Measurements from ENCODE around the gene MYOM3.

MYOM3 gene

DNA sequence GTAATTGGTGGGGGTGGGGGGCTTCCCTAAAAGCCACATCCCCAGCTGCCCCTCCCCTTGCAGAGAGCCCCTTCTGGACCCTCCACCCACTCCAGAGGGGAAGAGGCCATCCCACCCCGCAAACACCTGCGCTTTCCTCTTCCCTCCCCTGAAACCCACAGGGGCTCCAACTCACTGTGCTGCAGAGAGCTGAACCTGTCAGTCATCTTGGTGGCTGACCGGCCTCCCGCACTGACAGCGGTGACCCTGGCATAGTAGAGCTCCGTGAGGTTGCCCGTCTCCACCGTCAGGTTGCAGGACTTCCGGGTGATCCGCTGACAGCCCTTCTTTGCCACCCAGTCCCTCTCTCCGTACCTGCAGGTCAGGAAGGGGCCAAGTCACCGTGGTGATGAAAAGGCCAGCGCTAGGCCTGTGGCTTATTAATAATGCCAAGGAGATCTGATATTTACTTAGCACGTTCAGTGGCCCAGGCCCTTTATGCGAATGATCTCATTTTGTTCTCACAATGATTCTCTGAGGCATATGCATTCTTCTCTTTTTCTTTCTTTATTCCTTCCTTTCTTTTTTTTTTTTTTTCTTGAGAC, 25.1 kb upstream of the MYOM3 start:
- no peaks in the 10 kb centered on the region for H3K4me1 ChIP-seq (ENCODE audit: insufficient read depth, low read length)
- no peaks in the 10 kb centered on the region for H3K36me3 ChIP-seq (ENCODE audit: insufficient read depth, low read length)
- no peak overlapping the region for H3K4me3 ChIP-seq (ENCODE audit: low read length)
- WGBS: 87% methylated on average over 15 of the region's 15 CpGs
- H3K27me3 ChIP-seq (ENCODE audit: insufficient read depth, low read length): no peaks in the 10 kb centered on the region
- H3K27ac ChIP-seq (ENCODE audit: low read depth, low read length): no peak overlapping the region
- H3K9me3 ChIP-seq (ENCODE audit: insufficient read depth, low read depth, low read length): no peaks in the 10 kb centered on the region
- no peak overlapping the region for H3K9ac ChIP-seq (ENCODE audit: low read depth, low read length)

DNA sequence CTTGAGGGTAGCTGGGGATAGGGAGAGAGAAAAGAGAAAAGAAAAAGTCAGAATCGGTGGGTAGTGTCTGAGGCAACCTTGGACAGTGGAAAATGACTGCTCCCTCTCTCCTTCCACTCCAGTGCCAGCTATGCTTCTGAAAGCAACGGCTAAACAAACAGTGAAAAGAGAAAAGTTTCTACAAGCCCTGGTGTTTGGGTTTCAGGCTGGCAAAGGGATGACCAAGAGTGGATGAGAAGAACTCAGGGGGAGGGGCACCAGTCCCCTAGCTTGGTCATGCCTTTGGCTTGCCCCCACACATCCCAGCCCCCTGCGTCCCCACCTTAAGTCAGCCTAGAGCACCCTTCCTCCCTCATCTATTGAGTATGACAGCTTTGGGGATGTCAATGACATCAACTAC, 22.4 kb upstream of the MYOM3 start:
- peaks cover 3% of the 10 kb centered on the region; the same call in 1 of the 2 replicates for H3K9me3 ChIP-seq (ENCODE audit: insufficient read depth, low read depth, low read length)
- no peak overlapping the region for H3K9ac ChIP-seq (ENCODE audit: low read depth, low read length)
- H3K27me3 ChIP-seq (ENCODE audit: insufficient read depth, low read length): no peaks in the 10 kb centered on the region
- H3K36me3 ChIP-seq (ENCODE audit: insufficient read depth, low read length): no peaks in the 10 kb centered on the region
- H3K4me1 ChIP-seq (ENCODE audit: insufficient read depth, low read length): no peaks in the 10 kb centered on the region
- no peak overlapping the region for H3K4me3 ChIP-seq (ENCODE audit: low read length)
- H3K27ac ChIP-seq (ENCODE audit: low read depth, low read length): no peak overlapping the region
- 83% methylated on average over 2 of the region's 3 CpGs for WGBS

DNA sequence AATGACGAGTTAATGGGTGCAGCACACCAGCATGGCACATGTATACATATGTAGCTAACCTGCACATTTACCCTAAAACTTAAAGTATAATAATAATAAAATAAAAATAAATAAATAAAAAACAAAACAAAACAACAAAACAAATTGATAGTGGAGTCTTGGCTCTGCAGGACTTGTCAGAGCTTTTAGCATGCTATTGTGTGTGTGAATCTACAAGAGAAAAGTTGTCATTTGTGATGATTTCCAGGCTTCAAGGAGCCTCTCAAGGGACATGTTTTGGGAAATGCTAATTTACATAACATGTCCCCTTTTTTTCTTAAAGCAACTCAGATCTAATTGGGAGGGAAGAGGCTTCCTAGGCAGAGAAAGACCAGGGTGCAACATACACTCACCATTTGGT, 21.9 kb upstream of the MYOM3 start:
- Histone ChIP-seq H3K9ac (ENCODE audit: low read depth, low read length) (no peak overlapping the region), H3K4me3 (ENCODE audit: low read length) (no peak overlapping the region), H3K27me3 (ENCODE audit: insufficient read depth, low read length) (no peaks in the 10 kb centered on the region), H3K27ac (ENCODE audit: low read depth, low read length) (no peak overlapping the region), H3K36me3 (ENCODE audit: insufficient read depth, low read length) (no peaks in the 10 kb centered on the region), H3K4me1 (ENCODE audit: insufficient read depth, low read length) (0 out of 2 replicates have a peak, but pooled peaks cover 2% of the 10 kb centered on the region), H3K9me3 (ENCODE audit: insufficient read depth, low read depth, low read length) (peaks cover 3% of the 10 kb centered on the region; the same call in 1 of the 2 replicates)
- no CpG with 5 or more reads among the region's 1 CpG for WGBS

DNA sequence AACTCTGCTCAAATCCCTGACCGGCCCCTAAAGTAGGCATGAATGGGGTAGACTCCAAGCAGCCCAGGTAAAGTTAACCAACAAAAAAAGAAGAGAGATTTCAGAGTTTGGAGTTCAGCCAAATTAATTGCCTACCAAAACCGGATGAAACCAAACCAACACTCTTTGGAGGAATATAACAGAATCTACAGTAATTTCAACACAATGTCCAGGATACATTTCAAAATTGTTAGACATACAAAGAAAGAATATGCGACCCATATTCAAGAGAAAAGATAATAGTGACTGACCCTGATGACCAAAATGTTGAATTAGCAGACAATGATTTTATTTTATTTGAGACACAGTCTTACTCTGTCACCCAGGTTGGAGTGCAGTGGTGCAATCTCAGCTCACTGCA, 18.4 kb upstream of the MYOM3 start:
- no peak overlapping the region for H3K4me3 ChIP-seq (ENCODE audit: low read length)
- 89% methylated on average over 3 of the region's 3 CpGs for WGBS
- no peak overlapping the region for H3K27ac ChIP-seq (ENCODE audit: low read depth, low read length)
- no peak overlapping the region for H3K9ac ChIP-seq (ENCODE audit: low read depth, low read length)
- 0 out of 2 replicates have a peak, but pooled peaks cover 4% of the 10 kb centered on the region for H3K4me1 ChIP-seq (ENCODE audit: insufficient read depth, low read length)
- peaks cover 3% of the 10 kb centered on the region; the same call in 1 of the 2 replicates for H3K9me3 ChIP-seq (ENCODE audit: insufficient read depth, low read depth, low read length)
- H3K27me3 ChIP-seq (ENCODE audit: insufficient read depth, low read length): no peaks in the 10 kb centered on the region
- no peaks in the 10 kb centered on the region for H3K36me3 ChIP-seq (ENCODE audit: insufficient read depth, low read length)

DNA sequence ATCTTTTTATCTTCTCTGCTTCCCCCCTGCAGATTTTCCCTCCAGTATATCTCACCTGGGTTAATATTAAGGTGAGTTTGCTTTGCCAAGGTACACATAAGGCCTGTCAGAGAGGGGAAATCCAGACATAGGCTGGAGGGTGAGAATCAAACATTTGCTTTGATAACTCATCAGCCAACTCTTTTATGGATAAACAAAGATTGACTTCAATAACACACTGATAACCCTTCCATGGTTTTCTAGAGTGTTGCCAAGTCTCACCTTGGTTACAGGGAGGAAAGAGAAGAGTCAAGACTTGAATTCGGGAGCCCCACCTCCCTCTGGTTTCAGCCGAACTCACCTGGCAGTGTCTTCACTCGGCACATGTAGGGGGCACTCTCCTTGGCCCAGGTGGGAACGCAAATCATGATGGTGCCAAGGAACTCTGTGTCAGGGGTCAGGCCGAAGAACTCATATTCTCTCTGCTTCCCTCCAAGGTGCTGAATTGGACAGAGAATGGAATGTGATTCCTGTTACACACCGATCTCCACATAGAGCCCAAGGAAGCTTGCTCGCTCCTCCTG, 15.9 kb upstream of the MYOM3 start:
- H3K4me3 ChIP-seq (ENCODE audit: low read length): no peak overlapping the region
- H3K27me3 ChIP-seq (ENCODE audit: insufficient read depth, low read length): no peaks in the 10 kb centered on the region
- H3K9ac ChIP-seq (ENCODE audit: low read depth, low read length): no peak overlapping the region
- 0 out of 2 replicates have a peak, but pooled peaks cover 4% of the 10 kb centered on the region for H3K4me1 ChIP-seq (ENCODE audit: insufficient read depth, low read length)
- H3K9me3 ChIP-seq (ENCODE audit: insufficient read depth, low read depth, low read length): peaks cover 3% of the 10 kb centered on the region; the same call in 1 of the 2 replicates
- H3K36me3 ChIP-seq (ENCODE audit: insufficient read depth, low read length): no peaks in the 10 kb centered on the region
- no peak overlapping the region for H3K27ac ChIP-seq (ENCODE audit: low read depth, low read length)
- WGBS: 89% methylated on average over 7 of the region's 7 CpGs

DNA sequence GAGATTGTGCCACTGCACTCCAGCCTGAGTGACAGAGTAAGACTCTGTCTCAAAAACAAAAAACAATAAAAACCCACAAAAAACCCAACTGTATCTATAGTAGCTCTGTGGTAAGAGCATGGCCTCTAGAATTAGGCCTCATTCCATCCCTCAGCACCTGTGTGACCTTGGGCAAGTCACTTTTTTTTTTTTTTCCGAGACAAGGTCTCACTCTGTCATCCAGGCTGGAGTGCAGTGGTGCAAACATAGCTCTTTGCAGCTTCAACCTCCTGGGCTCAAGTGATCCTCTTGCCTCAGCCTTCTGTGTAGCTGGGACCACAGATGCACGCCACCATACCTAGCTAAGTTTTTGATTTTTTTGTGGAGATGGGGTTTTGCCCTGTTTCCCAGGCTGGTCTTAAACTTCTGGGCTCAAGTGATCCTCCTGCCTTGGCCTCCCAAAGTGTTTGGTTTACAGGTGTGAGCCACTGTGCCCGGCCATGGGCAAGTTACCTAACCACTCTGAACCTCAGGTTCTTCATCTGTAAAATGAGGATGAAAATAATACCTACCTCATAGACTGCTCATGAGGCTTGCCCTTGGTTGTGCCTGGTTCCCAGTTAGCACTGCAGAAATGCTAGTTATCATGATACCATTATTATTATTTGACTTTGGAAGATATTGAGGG, 15.3 kb upstream of the MYOM3 start:
- peaks cover 3% of the 10 kb centered on the region; the same call in 1 of the 2 replicates for H3K9me3 ChIP-seq (ENCODE audit: insufficient read depth, low read depth, low read length)
- H3K27ac ChIP-seq (ENCODE audit: low read depth, low read length): no peak overlapping the region
- no peak overlapping the region for H3K4me3 ChIP-seq (ENCODE audit: low read length)
- no peaks in the 10 kb centered on the region for H3K27me3 ChIP-seq (ENCODE audit: insufficient read depth, low read length)
- no peak overlapping the region for H3K9ac ChIP-seq (ENCODE audit: low read depth, low read length)
- H3K4me1 ChIP-seq (ENCODE audit: insufficient read depth, low read length): 0 out of 2 replicates have a peak, but pooled peaks cover 4% of the 10 kb centered on the region
- H3K36me3 ChIP-seq (ENCODE audit: insufficient read depth, low read length): no peaks in the 10 kb centered on the region
- WGBS: 83% methylated on average over 2 of the region's 3 CpGs

DNA sequence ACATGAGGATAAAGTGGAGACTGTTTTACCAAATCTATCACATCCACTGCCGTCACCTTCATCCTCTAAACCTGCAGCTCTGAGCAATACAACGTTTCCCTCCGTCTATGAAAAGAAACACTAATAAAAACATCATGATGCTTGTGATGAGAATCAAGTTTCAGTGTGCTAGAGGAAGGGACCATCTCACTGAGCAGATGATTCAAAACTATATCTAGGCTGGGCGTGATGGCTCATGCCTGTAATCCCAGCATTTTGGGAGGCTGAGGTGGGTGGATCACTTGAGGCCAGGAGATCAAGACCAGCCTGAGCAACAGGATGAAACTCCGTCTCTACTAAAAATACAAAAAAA, 14.7 kb upstream of the MYOM3 start:
- Histone ChIP-seq H3K36me3 (ENCODE audit: insufficient read depth, low read length) (no peaks in the 10 kb centered on the region), H3K9ac (ENCODE audit: low read depth, low read length) (no peak overlapping the region), H3K4me1 (ENCODE audit: insufficient read depth, low read length) (0 out of 2 replicates have a peak, but pooled peaks cover 4% of the 10 kb centered on the region), H3K27ac (ENCODE audit: low read depth, low read length) (no peak overlapping the region), H3K9me3 (ENCODE audit: insufficient read depth, low read depth, low read length) (peaks cover 3% of the 10 kb centered on the region; the same call in 1 of the 2 replicates), H3K4me3 (ENCODE audit: low read length) (no peak overlapping the region), H3K27me3 (ENCODE audit: insufficient read depth, low read length) (no peaks in the 10 kb centered on the region)
- WGBS: 88% methylated on average over 2 of the region's 5 CpGs

DNA sequence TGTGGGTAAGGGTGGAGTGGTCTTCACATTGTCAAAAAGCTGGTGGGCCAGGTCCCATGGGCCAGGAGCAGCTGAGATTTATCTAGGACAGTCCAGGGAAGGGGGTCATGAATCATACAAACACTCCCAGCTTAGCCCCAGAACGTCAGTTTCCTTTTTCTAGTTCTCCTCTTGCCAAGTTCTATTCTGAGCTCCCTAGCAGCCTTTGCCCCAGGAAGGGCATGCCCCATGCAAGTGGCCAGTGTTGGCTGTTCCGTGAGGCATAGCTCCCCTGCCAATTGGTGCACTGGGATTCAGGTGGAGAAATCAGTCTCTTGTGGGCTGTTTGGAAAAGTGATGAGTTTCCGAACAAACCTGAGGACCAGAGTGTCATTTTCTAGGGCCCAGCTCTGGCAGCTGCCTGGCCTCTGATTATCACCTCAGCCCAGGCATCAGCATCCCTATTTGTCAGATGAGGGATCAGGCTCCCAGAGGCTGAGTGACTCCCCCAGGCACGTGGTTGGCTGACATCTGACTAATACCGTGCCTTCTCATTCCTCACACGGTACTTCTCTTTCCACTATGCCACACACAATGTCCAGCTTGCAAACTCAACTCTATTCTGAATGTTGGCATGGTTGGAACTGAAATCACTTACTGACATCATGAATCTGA, 14.2 kb upstream of the MYOM3 start:
- no peak overlapping the region for H3K9ac ChIP-seq (ENCODE audit: low read depth, low read length)
- no peaks in the 10 kb centered on the region for H3K27me3 ChIP-seq (ENCODE audit: insufficient read depth, low read length)
- H3K9me3 ChIP-seq (ENCODE audit: insufficient read depth, low read depth, low read length): peaks cover 3% of the 10 kb centered on the region; the same call in 1 of the 2 replicates
- 72% methylated on average over 6 of the region's 6 CpGs for WGBS
- no peaks in the 10 kb centered on the region for H3K36me3 ChIP-seq (ENCODE audit: insufficient read depth, low read length)
- H3K4me3 ChIP-seq (ENCODE audit: low read length): no peak overlapping the region
- H3K4me1 ChIP-seq (ENCODE audit: insufficient read depth, low read length): 0 out of 2 replicates have a peak, but pooled peaks cover 4% of the 10 kb centered on the region
- no peak overlapping the region for H3K27ac ChIP-seq (ENCODE audit: low read depth, low read length)

DNA sequence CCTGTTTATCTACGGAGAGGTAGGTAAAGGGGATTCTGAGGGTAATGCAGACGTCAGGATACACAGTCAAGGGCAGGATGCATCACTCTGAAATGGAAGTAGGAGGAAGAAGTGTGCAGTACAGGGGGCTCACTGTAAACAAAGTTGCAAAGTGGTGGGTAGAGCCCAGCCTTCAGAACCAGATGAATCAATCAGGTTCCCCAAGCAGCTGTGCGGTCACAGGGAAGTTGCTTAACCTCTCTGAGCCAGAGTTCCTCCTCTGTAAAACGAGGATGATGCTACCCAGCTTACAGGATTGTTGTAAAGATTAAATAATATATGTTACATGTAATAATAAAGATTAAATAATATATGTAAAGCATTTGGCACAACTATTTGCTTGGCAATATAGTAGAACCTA, 13.5 kb upstream of the MYOM3 start:
- no peak overlapping the region for H3K4me3 ChIP-seq (ENCODE audit: low read length)
- WGBS: 89% methylated on average over 3 of the region's 4 CpGs

DNA sequence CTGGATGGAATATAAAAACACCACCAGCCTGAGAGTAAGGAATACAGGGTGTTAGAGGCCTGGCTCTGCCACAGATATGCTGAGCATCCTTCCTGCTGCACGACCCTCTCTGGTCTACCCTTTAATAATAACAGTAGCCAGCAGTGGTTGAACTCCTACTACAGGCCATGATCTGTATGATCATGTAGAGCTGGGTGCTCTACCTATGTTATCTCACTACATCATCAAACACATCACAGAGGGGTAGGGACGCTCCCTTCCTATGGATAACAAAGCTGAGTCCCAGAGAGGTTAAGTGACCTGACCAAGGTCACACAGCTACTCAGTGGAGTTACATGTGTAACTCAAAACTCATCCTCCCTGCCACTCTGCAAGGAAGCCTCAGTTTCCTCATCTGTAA, 13.0 kb upstream of the MYOM3 start:
- no peak overlapping the region for H3K4me3 ChIP-seq (ENCODE audit: low read length)
- 89% methylated on average over 2 of the region's 2 CpGs for WGBS
- H3K9me3 ChIP-seq (ENCODE audit: insufficient read depth, low read depth, low read length): no peaks in the 10 kb centered on the region
- 0 out of 2 replicates have a peak, but pooled peaks cover 4% of the 10 kb centered on the region for H3K4me1 ChIP-seq (ENCODE audit: insufficient read depth, low read length)
- H3K27me3 ChIP-seq (ENCODE audit: insufficient read depth, low read length): no peaks in the 10 kb centered on the region
- no peak overlapping the region for H3K9ac ChIP-seq (ENCODE audit: low read depth, low read length)
- H3K27ac ChIP-seq (ENCODE audit: low read depth, low read length): no peak overlapping the region
- H3K36me3 ChIP-seq (ENCODE audit: insufficient read depth, low read length): no peaks in the 10 kb centered on the region

More for the DNA sequence above, 13.5 kb upstream of the MYOM3 start:
- Histone ChIP-seq H3K27ac (ENCODE audit: low read depth, low read length) (no peak overlapping the region), H3K27me3 (ENCODE audit: insufficient read depth, low read length) (no peaks in the 10 kb centered on the region), H3K9me3 (ENCODE audit: insufficient read depth, low read depth, low read length) (peaks cover 3% of the 10 kb centered on the region; the same call in 1 of the 2 replicates), H3K9ac (ENCODE audit: low read depth, low read length) (no peak overlapping the region), H3K4me1 (ENCODE audit: insufficient read depth, low read length) (0 out of 2 replicates have a peak, but pooled peaks cover 4% of the 10 kb centered on the region), H3K36me3 (ENCODE audit: insufficient read depth, low read length) (no peaks in the 10 kb centered on the region)

DNA sequence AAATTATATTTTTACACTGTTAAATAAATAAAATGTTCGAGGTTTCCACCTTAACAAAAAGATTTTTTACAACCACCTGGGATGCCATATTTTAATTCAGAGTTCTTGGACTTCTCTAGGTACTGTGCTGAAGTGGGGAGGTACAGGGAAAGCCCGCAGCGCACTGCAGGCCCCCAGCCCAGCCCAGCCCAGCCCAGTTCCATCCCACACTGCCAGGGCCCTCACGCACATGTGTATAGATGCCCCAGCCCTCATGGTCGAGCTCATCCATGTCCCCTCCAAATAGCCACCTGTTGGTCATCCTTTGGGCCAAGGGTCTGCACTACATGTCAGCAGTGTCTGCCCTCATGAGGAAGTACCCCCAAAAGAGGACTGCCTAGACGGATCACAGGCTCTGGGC, 11.7 kb upstream of the MYOM3 start:
- no peak overlapping the region for H3K9ac ChIP-seq (ENCODE audit: low read depth, low read length)
- H3K4me1 ChIP-seq (ENCODE audit: insufficient read depth, low read length): no peaks in the 10 kb centered on the region
- H3K27ac ChIP-seq (ENCODE audit: low read depth, low read length): no peak overlapping the region
- H3K9me3 ChIP-seq (ENCODE audit: insufficient read depth, low read depth, low read length): no peaks in the 10 kb centered on the region
- no peaks in the 10 kb centered on the region for H3K36me3 ChIP-seq (ENCODE audit: insufficient read depth, low read length)
- WGBS: 93% methylated on average over 5 of the region's 6 CpGs
- H3K27me3 ChIP-seq (ENCODE audit: insufficient read depth, low read length): no peaks in the 10 kb centered on the region
- H3K4me3 ChIP-seq (ENCODE audit: low read length): no peak overlapping the region

All from HUES64 (cell line).